Astrocyte of the cerebellum (primary cell): ENCODE results near the gene PTPRB.
A peak's percentile ranks its signal among the peaks of the same experiment; 100 is the strongest.

ENCODE experiments used
- DNase-seq: peaks from one replicate; pipeline ENCODE4 v3.0.0-alpha.2; 2011; ENCODE audit warnings: low read depth
- H3K4me3 ChIP-seq: 2 replicates; pipeline ENCODE4 v1.5.1; 2011; ENCODE audit warnings: mild to moderate bottlenecking, low read depth, low read length, moderate library complexity
- in situ Hi-C: cut with HindIII; loops from 2 replicates; pipeline ENCODE4 v1.10.0; 2017; ENCODE audit warnings: low sequenced_read_pairs
- TF ChIP-seq, protein P1 (sequence below): IDR thresholded peaks from 2 replicates; pipeline ENCODE4 v1.5.1; 2012; ENCODE audit warnings: low read length, low read depth, moderate library complexity, mild to moderate bottlenecking; ENCODE audit errors: missing control alignments

Gene PTPRB

DNA sequence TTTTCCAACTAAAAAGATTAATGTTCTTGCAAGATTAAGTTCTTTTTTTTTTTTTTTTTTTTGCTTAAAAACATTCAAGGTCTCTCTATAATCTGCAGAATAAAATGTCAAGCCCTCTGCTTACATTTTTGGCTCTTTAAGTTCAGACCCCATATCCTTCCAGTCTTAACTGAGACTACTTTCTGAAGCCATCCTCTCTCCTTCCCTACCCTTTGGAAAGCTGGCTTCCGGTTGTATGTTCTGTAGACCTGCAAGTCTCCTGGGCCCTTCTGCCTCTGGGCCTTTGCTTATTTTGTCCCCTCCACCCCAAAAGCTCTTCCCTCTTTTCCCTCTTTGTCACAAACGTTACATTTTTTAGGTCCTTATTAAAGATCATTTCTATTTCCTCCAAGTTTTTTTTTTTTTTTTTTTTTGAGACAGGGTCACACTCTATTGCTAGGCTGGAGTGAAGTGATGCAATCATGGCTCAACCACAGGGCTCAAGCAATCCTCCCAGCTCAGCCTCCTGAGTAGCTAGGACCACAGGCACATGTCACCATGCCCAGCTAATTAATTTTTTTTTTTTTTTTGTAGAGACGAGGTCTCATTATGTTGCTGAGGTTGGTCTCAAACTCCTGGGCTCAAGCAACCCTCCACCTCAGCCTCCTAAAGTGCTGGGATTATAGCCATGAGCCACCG lies 46.5 kb downstream of the PTPRB start:
- H3K4me3 ChIP-seq = no peak overlapping the region
- DNase-seq = no peak
- TF ChIP-seq, protein P1, sequence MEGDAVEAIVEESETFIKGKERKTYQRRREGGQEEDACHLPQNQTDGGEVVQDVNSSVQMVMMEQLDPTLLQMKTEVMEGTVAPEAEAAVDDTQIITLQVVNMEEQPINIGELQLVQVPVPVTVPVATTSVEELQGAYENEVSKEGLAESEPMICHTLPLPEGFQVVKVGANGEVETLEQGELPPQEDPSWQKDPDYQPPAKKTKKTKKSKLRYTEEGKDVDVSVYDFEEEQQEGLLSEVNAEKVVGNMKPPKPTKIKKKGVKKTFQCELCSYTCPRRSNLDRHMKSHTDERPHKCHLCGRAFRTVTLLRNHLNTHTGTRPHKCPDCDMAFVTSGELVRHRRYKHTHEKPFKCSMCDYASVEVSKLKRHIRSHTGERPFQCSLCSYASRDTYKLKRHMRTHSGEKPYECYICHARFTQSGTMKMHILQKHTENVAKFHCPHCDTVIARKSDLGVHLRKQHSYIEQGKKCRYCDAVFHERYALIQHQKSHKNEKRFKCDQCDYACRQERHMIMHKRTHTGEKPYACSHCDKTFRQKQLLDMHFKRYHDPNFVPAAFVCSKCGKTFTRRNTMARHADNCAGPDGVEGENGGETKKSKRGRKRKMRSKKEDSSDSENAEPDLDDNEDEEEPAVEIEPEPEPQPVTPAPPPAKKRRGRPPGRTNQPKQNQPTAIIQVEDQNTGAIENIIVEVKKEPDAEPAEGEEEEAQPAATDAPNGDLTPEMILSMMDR = no peak
- in situ Hi-C loops = loop anchor here (25.0 kb wide), 2 partner anchors 122 to 703 kb away; no protein-coding TSS in a partner anchor

DNA sequence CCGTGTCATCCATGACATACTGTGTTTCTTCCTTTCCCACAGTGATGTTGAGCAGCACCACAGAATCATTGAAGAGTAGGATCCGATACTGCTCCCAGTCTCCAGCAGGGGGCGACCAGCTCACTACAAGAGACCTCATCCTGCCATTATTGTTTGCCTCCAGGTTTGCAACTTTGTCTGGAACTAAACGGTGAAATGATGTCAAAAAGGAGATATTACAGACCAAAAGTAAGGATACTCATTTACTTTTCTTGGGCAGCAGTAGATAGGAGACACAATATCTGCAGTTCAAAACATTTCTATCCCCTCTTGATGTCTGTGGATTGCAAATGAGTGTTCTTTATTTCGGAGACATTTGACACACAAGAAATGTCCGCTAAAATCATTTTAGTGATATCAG lies 47.2 kb downstream of the PTPRB start:
- H3K4me3 ChIP-seq = no peak overlapping the region
- in situ Hi-C loops = loop anchor here (25.0 kb wide), 2 partner anchors 122 to 703 kb away; no protein-coding TSS in a partner anchor
- TF ChIP-seq, protein P1 = peak; percentile 85
- peak; percentile 75 for DNase-seq

DNA sequence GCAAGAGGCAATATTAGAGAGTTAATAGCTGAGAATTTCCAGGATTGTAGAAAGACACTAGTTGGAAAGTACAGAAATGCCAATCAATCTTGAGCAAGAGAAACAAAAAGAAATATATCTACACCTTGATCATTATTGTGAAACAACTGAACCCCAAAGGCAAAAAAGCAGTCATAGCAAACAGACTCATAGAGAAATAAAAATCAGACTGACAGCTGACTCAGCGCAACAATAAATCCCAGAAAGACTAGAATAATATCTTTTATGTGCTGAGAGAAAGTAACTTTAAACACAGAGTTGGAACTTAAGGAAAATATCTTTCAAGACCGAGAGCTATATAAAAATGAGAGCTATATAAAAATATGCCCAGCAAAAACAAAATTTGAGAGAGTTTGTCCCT lies 52.9 kb downstream of the PTPRB start:
- in situ Hi-C loops = loop anchor here (25.0 kb wide), 2 partner anchors 128 to 697 kb away; no protein-coding TSS in a partner anchor
- DNase-seq = no peak
- H3K4me3 ChIP-seq = no peak overlapping the region
- TF ChIP-seq, protein P1 = no peak

DNA sequence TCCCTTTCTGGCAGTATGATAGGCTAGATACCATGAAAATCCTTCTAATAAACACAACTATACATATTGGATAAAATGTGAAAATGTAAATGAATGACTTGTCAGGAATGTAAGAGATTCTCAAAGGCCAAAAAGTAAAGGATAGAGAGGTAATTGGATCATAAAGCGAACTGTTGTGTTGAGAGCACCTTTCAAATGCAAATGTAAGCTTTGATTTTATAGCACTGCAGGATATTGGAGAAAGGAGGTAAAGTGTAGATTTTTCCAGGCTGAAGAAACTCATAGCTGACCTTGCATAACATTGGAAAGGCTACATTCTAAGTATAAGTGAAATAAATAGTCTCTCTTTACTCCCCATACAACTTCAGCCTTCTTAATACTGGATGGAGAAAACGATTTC lies 54.0 kb downstream of the PTPRB start:
- in situ Hi-C loops = loop anchor here (25.0 kb wide), 2 partner anchors 129 to 696 kb away; no protein-coding TSS in a partner anchor
- no peak overlapping the region for H3K4me3 ChIP-seq
- TF ChIP-seq, protein P1 = no peak
- no peak for DNase-seq

DNA sequence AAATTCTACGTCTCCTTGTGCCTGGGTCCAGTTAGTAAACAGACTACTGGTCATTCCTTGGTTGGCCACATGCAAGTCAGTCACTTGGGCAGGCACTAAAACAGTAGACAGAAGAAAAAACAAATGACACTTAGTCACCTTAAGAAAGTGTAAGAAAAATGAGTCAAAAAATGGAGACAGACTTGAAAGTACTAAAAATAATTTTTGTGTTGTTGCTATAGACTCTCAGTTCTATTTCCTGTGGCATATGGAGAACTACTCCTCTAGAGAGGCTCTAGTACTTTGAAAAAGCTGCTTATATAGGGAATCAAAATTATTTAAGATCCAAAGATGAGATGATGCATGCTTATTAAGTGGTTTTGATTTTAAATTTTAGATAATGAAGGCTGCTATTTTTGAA lies 56.0 kb downstream of the PTPRB start:
- in situ Hi-C loops = loop anchor here (25.0 kb wide), 2 partner anchors 131 to 694 kb away; no protein-coding TSS in a partner anchor
- no peak for DNase-seq
- TF ChIP-seq, protein P1 = no peak
- no peak overlapping the region for H3K4me3 ChIP-seq

DNA sequence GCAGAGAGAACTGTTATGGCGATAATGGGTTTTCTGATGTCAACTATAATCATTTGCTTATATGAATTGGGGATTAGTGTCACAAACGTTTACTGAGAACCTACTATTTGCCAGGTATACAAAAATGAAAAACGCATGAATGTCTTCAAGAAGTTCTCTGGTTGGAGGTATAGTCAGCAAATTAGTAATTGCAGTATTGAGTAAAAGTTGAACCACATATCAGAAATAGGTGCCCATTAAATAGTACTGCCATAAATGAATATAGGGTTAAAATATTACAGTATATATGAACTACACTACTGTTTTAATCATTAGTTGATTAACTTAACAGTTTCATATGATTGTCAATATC lies 60.0 kb downstream of the PTPRB start:
- no peak overlapping the region for H3K4me3 ChIP-seq
- in situ Hi-C loops = loop anchor here (25.0 kb wide), 2 partner anchors 135 to 690 kb away; no protein-coding TSS in a partner anchor
- TF ChIP-seq, protein P1 = no peak
- no peak for DNase-seq
